Mammary epithelial cell (primary cell): ENCODE measurements around the gene SEMA4C.

Experiments
- CTCF ChIP-seq, 2 donors: IDR thresholded peaks in 1 of 2; conservative IDR thresholded peaks in 1 of 2; 2 replicates each; pipeline ENCODE4 v1.5.1; 2011 to 2012; ENCODE audit warnings: inconsistent platforms in 2 of 2, low read length in 2 of 2, mild to moderate bottlenecking in 2 of 2, control low read depth in 1 of 2, low read depth in 1 of 2; ENCODE audit not compliant: insufficient read depth in 1 of 2; ENCODE audit errors: extremely low read depth in 1 of 2
- EZH2 ChIP-seq: IDR thresholded peaks from 2 replicates; pipeline ENCODE4 v1.6.1; 2012; ENCODE audit warnings: low read length, inconsistent platforms, borderline replicate concordance

DNA sequence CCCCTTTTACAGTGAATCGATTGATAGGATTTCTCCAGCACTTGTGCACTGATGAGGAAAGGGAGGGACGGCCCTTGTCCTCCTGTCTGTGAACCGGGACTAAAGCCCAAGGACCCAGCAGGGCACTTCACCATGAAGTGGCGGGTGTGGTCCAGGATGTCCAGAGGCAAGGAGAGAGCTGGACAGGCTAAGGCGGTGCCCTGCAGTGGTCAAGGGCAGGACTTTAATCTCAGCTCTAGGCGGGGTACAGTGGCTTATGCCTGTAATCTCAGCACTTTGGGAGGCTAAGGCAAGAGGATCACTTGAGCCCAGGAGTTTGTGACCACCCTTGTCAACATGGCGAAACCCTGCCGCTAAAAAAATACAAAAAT is 28.2 kb upstream of the SEMA4C start:
- TF ChIP-seq CTCF (conservative IDR thresholded peaks at IDR 0.05 in 1 of 2, IDR thresholded peaks at IDR 0.05 in 1 of 2; ENCODE audit: extremely low read depth in 1 of 2, insufficient read depth in 1 of 2, low read depth in 1 of 2, low read length in 2 of 2) (no peak), EZH2 (no peak)
